GM10266 (cell line): Measurements from ENCODE around the gene MGA.

Experiments used
- DNase-seq: peaks from one replicate; pipeline ENCODE4 v3.0.0; 2012; ENCODE audit errors: extremely low spot score
- TF ChIP-seq, protein P1 (sequence below): IDR thresholded peaks from 2 replicates; pipeline ENCODE4 v1.5.1; 2012; ENCODE audit warnings: mild to moderate bottlenecking, low read depth; ENCODE audit not compliant: control insufficient read depth, insufficient read depth; ENCODE audit errors: missing control alignments

Gene MGA

DNA sequence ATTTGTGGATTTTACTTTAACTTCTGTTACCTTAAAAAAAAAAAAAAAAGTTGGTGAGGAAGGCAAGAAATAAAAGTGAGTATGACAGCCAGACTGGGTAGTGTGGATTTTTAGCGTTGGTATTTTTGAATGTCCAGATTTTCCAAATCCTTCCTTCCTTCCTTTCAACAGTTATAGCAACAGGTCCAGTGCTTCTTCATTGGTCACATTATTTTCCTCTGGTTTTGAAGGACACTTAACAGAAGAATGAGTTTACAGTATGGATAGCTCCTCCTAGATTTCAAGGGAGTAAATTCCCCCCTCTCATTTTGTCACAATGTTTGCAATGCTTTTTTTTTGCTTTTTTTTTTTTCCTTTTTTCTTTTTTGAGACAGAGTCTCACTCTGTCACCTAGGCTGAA, 120.5 kb downstream of the MGA start:
- DNase-seq, result no peak

GRCh38 chr15:41782371-41783282, 122.4 kb downstream of the MGA start:
- DNase-seq, result no peak
- TF ChIP-seq, protein P1, sequence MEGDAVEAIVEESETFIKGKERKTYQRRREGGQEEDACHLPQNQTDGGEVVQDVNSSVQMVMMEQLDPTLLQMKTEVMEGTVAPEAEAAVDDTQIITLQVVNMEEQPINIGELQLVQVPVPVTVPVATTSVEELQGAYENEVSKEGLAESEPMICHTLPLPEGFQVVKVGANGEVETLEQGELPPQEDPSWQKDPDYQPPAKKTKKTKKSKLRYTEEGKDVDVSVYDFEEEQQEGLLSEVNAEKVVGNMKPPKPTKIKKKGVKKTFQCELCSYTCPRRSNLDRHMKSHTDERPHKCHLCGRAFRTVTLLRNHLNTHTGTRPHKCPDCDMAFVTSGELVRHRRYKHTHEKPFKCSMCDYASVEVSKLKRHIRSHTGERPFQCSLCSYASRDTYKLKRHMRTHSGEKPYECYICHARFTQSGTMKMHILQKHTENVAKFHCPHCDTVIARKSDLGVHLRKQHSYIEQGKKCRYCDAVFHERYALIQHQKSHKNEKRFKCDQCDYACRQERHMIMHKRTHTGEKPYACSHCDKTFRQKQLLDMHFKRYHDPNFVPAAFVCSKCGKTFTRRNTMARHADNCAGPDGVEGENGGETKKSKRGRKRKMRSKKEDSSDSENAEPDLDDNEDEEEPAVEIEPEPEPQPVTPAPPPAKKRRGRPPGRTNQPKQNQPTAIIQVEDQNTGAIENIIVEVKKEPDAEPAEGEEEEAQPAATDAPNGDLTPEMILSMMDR, result no peak

More for the DNA sequence above, 120.5 kb downstream of the MGA start:
- TF ChIP-seq, protein P1, result no peak

DNA sequence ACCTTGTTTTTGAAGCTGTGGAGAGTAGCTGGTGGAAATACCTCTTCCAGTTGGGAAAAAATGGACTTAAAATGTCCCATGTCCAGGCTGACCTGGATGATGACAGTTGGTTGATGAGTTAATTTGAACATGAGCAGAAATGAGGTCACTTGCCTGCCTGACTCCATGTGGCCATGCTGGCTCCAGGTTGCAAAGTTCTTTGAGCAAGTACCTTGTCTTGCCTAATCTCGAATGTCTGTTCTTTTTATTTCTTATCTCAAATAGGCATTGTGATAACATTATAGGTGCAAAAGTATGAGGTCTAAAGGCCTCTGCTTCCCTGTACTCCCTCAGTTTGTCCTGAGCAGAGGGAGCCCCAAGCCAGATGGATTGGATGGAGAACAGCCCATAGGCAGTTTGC, 123.1 kb downstream of the MGA start:
- TF ChIP-seq, protein P1, result no peak
- DNase-seq, result no peak

GRCh38 chr15:41788262-41788661, 128.1 kb downstream of the MGA start:
- DNase-seq, result no peak
- TF ChIP-seq, protein P1, result no peak

- no peak for DNase-seq
- TF ChIP-seq, protein P1, result no peak
These were observed 129.0 kb downstream of the MGA start for GRCh38 chr15:41789236-41789635.

GRCh38 chr15:41789662-41790061, 129.5 kb downstream of the MGA start:
- TF ChIP-seq, protein P1, result no peak
- DNase-seq, result no peak

- TF ChIP-seq, protein P1, result no peak
- no peak for DNase-seq
These were observed 130.0 kb downstream of the MGA start for GRCh38 chr15:41790169-41790568.
